Endothelial cell of umbilical vein (primary cell): ENCODE data around the gene RALGAPA1. TPM values are rescaled to one million over a fixed set of nuclear protein-coding genes. Genes with fewer than 3 reads are reported as not detected.

Experiments
- BruUV-seq: library from RNA; stranded (reverse); fragments of 400-500 nt; replicated peaks from 2 replicates; lab custom pipeline; 2021; lab: Mats Ljungman, UMichigan
- CTCF ChIA-PET: fragments of 300-600, 350-600 bp; sonication (Branson Sonifier 250); formaldehyde crosslinking; loops from one replicate; lab custom pipeline; 2021; ENCODE audit warnings: antibody characterized with exemption, inconsistent platforms; lab: Charles Lee
- POLR2A ChIA-PET: fragments of 300-600, 350-600 bp; sonication (Branson Sonifier 250); formaldehyde crosslinking; loops from one replicate; lab custom pipeline; 2021; ENCODE audit warnings: antibody characterized with exemption, inconsistent platforms; lab: Charles Lee
- DNase-seq: peaks from one replicate; pipeline ENCODE4 v3.0.0-alpha.2; 2011; ENCODE audit warnings: low read depth, low spot score
- FAIRE-seq: peaks from 2 replicates; lab custom pipeline; 2011; peaks lifted over from hg19 to GRCh38; lab: Jason Lieb, UNC
- H2AFZ ChIP-seq: 2 replicates; pipeline ENCODE4 v1.6.0; 2012; ENCODE audit warnings: low read depth, low read length, control low read depth, inconsistent platforms
- H3K27ac ChIP-seq: 2 replicates; pipeline ENCODE4 v1.5.1; 2011; ENCODE audit warnings: low read depth, mild to moderate bottlenecking, control low read depth, low read length, moderate library complexity; ENCODE audit not compliant: insufficient read depth
- H3K27me3 ChIP-seq, 2 experiments: 2 replicates each; pipeline versions ENCODE4 v1.6.0 to v1.6.1; 2011; ENCODE audit warnings: low read length in 2 of 2, mixed read lengths in 1 of 2; ENCODE audit not compliant: control insufficient read depth in 2 of 2, insufficient read depth in 2 of 2
- H3K36me3 ChIP-seq, 2 experiments: 2 replicates in 1 of 2; 3 replicates in 1 of 2; pipeline ENCODE4 v1.5.1; 2011; ENCODE audit warnings: low read length in 2 of 2, mild to moderate bottlenecking in 1 of 2, moderate library complexity in 1 of 2; ENCODE audit not compliant: control insufficient read depth in 2 of 2, insufficient read depth in 2 of 2; ENCODE audit errors: extremely low read depth in 1 of 2
- H3K4me1 ChIP-seq: 3 replicates; pipeline ENCODE4 v1.5.1; 2011; ENCODE audit warnings: mild to moderate bottlenecking, low read length; ENCODE audit not compliant: control insufficient read depth, insufficient read depth; ENCODE audit errors: extremely low read depth
- H3K4me2 ChIP-seq: 2 replicates; pipeline ENCODE4 v1.6.1; 2011; ENCODE audit warnings: low read length, control low read depth, mixed read lengths; ENCODE audit not compliant: insufficient read depth
- H3K4me3 ChIP-seq, 3 experiments: fragments of 200-600 bp in 1 of 3; sonication (generic), shearing (Covaris generic) in 1 of 3; replicated peaks in 1 of 3; 2 replicates each; pipeline ENCODE4 v1.5.1; 2011 to 2016; ENCODE audit warnings: control low read depth in 3 of 3, low read length in 3 of 3, mild to moderate bottlenecking in 2 of 3, inconsistent platforms in 1 of 3, low read depth in 1 of 3, moderate library complexity in 1 of 3; ENCODE audit not compliant: insufficient read depth in 1 of 3
- H3K79me2 ChIP-seq: 2 replicates; pipeline ENCODE4 v1.6.0; 2012; ENCODE audit warnings: low read length, inconsistent platforms; ENCODE audit not compliant: control insufficient read depth, insufficient read depth
- H3K9ac ChIP-seq: replicated peaks from 2 replicates; pipeline ENCODE3; 2011; ENCODE audit warnings: low read length, control low read depth; ENCODE audit not compliant: insufficient read depth; ENCODE audit errors: extremely low read depth
- H3K9me1 ChIP-seq: replicated peaks from 3 replicates; pipeline ENCODE4 v1.6.0; 2011; ENCODE audit warnings: mild to moderate bottlenecking, low read length; ENCODE audit not compliant: control insufficient read depth, insufficient read depth; ENCODE audit errors: extremely low read depth
- H3K9me3 ChIP-seq: replicated peaks from 2 replicates; pipeline ENCODE4 v1.5.1; 2012; ENCODE audit warnings: low read length, inconsistent platforms; ENCODE audit not compliant: control insufficient read depth, insufficient read depth
- H4K20me1 ChIP-seq: replicated peaks from 2 replicates; pipeline ENCODE3; 2011; ENCODE audit warnings: mild to moderate bottlenecking, low read length; ENCODE audit not compliant: control insufficient read depth, insufficient read depth; ENCODE audit errors: extremely low read depth
- EZH2 ChIP-seq: IDR thresholded peaks from 2 replicates; pipeline ENCODE4 v1.6.1; 2012; ENCODE audit warnings: borderline replicate concordance, low read depth, mild to moderate bottlenecking, moderate library complexity, low read length, inconsistent platforms; ENCODE audit not compliant: severe bottlenecking
- FOS ChIP-seq: IDR thresholded peaks from 2 replicates; pipeline ENCODE4 v1.6.1; 2011; ENCODE audit warnings: mild to moderate bottlenecking, low read length, moderate library complexity, borderline replicate concordance; ENCODE audit not compliant: insufficient read depth
- GATA2 ChIP-seq: IDR thresholded peaks from 2 replicates; pipeline ENCODE4 v1.7.0; 2011; ENCODE audit warnings: low read depth, mild to moderate bottlenecking, moderate library complexity, mixed read lengths, low read length; ENCODE audit not compliant: insufficient read length, insufficient read depth
- JUN ChIP-seq: IDR thresholded peaks from 2 replicates; pipeline ENCODE4 v1.6.1; 2011; ENCODE audit warnings: borderline replicate concordance, low read depth; ENCODE audit not compliant: insufficient read length, insufficient read depth
- MYC ChIP-seq: IDR thresholded peaks from one replicate; pipeline ENCODE4 v1.6.1; 2011; ENCODE audit warnings: mild to moderate bottlenecking, low read depth, low read length
- POLR2A ChIP-seq: IDR thresholded peaks from 2 replicates; pipeline ENCODE4 v1.6.1; 2012; ENCODE audit warnings: low read depth, mild to moderate bottlenecking, control low read depth, low read length
- POLR2AphosphoS5 ChIP-seq: IDR thresholded peaks from 2 replicates; pipeline ENCODE4 v1.6.1; 2012; ENCODE audit warnings: low read depth, mild to moderate bottlenecking, control low read depth, low read length, moderate library complexity; ENCODE audit not compliant: insufficient read depth
- dilution Hi-C: fragments of 300-500 bp; cut with MboI; formaldehyde crosslinking; loops from one replicate; pipeline ENCODE4 v1.15.0; 2019; ENCODE audit warnings: low sequenced_read_pairs; ENCODE audit not compliant: extremely low pct_ligation_motif_present
- intact Hi-C: fragments of 100-400 bp; cut with micrococcal nuclease; formaldehyde crosslinking; loops from one replicate; pipeline ENCODE4 v1.10.0; 2022
- polyA plus RNA-seq, 4 experiments: library from polyadenylated mRNA; depleted of rRNA in 3 of 4; stranded (reverse) in 3 of 4; unstranded in 1 of 4; fragments of >200 nt; gene quantifications; 2 replicates each; pipeline versions ENCODE4 v1.2.1 to v1.2.3, GENCODE V29; 2011 to 2012; ENCODE audit warnings: missing spikeins in 1 of 4
- total RNA-seq: library from RNA; stranded (reverse); gene quantifications from 2 replicates; pipeline ENCODE4 v1.2.3, GENCODE V29; 2021
- TF ChIP-seq, protein P1 (sequence below), 2 donors: IDR thresholded peaks; 1 replicate in 1 of 2; 2 replicates in 1 of 2; pipeline ENCODE4 v1.5.1; 2011; ENCODE audit warnings: low read length in 2 of 2, mild to moderate bottlenecking in 2 of 2, moderate library complexity in 2 of 2, control low read depth in 1 of 2, inconsistent platforms in 1 of 2, low read depth in 1 of 2; ENCODE audit not compliant: insufficient read depth in 1 of 2; ENCODE audit errors: extremely low read depth in 1 of 2
- TF ChIP-seq, protein P2 (sequence below): IDR thresholded peaks from 2 replicates; pipeline ENCODE4 v1.6.1; 2011; ENCODE audit not compliant: insufficient read depth, insufficient read length

Gene RALGAPA1
- total and polyA plus RNA-seq, 2 donors (not counting 3 experiments of a cell fraction or from before 2014, with no cell fraction given) = 6.1 to 30.9 TPM

DNA sequence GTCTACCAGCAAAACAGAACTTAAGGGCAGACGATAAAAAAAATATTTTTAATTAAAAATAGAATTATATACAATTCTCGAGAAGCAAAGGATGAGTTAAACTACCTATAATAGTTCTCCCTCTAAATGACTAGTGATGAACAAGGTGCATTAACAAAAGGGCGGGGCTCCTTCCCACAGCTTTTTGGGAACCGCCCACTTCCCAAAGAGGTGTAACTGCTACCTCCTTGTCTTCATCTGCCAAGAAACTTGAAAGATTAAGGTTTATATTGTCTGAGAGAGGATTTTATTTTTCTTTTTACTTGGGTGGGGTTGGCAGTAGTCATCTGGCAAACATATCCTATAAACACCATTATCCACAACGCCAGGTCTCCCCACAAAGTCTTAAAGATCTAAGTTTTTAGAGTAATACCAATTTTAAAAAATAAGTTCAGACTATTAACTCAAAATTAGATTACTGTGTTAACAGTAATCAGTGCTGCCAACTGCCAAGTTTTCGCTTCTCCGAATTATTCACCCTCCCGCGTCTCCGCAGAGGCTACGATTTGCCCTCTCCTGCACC lies 938 bp downstream of the RALGAPA1 start:
- no peaks in the 10 kb centered on the region for H3K27me3 ChIP-seq
- peak overlapping the region; percentile 84 for H2AFZ ChIP-seq
- H3K27ac ChIP-seq = peak overlapping the region; percentile 18
- H3K9me3 ChIP-seq = no peaks in the 10 kb centered on the region
- POLR2A ChIA-PET = no interaction called here
- H3K9me1 ChIP-seq = no peaks in the 10 kb centered on the region
- FAIRE-seq = no peak
- dilution Hi-C loops = no loop called here
- H3K36me3 ChIP-seq = no peaks in the 10 kb centered on the region
- CTCF ChIA-PET = interaction anchor here (2.9 kb wide), 1 partner anchor 10 kb away, joined by 16 read pairs; no protein-coding TSS in a partner anchor
- intact Hi-C loops = loop anchor here (5.0 to 10.0 kb wide), 2 partner anchors 276 to 513 kb away; partner anchors contain the start of genes INSM2 and PSMA6
- H3K4me2 ChIP-seq = peak overlapping the region; percentile 91
- no TSS peak for BruUV-seq
- peak overlapping the region; percentile 54 to 91 (median 74) for H3K4me3 ChIP-seq
- no peaks in the 10 kb centered on the region for H4K20me1 ChIP-seq
- peaks cover 23% of the 10 kb centered on the region for H3K79me2 ChIP-seq
- H3K9ac ChIP-seq = peak overlapping the region; percentile 62
- TF ChIP-seq GATA2 (no peak), POLR2AphosphoS5 (no peak), JUN (no peak), EZH2 (no peak), FOS (no peak), MYC (no peak), POLR2A (no peak)
- TF ChIP-seq, protein P1, sequence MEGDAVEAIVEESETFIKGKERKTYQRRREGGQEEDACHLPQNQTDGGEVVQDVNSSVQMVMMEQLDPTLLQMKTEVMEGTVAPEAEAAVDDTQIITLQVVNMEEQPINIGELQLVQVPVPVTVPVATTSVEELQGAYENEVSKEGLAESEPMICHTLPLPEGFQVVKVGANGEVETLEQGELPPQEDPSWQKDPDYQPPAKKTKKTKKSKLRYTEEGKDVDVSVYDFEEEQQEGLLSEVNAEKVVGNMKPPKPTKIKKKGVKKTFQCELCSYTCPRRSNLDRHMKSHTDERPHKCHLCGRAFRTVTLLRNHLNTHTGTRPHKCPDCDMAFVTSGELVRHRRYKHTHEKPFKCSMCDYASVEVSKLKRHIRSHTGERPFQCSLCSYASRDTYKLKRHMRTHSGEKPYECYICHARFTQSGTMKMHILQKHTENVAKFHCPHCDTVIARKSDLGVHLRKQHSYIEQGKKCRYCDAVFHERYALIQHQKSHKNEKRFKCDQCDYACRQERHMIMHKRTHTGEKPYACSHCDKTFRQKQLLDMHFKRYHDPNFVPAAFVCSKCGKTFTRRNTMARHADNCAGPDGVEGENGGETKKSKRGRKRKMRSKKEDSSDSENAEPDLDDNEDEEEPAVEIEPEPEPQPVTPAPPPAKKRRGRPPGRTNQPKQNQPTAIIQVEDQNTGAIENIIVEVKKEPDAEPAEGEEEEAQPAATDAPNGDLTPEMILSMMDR (IDR thresholded peaks at IDR 0.05; ENCODE audit: extremely low read depth in 1 of 2, insufficient read depth in 1 of 2, low read depth in 1 of 2, low read length in 2 of 2) = no peak
- TF ChIP-seq, protein P2, sequence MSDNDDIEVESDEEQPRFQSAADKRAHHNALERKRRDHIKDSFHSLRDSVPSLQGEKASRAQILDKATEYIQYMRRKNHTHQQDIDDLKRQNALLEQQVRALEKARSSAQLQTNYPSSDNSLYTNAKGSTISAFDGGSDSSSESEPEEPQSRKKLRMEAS = no peak
- no peak for DNase-seq
- peaks cover 8% of the 10 kb centered on the region for H3K4me1 ChIP-seq
